Activated naive CD4-positive, alpha-beta T cell treated with anti-CD3 and anti-CD28 coated beads, Interleukin-2, amount 10 ng/mL, durations not matched to agents 7 days and 5 days (primary cell): ENCODE measurements around the gene SIPA1L3.
"Not testable (repeated sequence)": the region's sequence is repeated elsewhere in the genome, so short reads cannot be mapped to it uniquely, and the experiment has no call there.

Experiments
- CTCF ChIA-PET: fragments of 350-600 bp; sonication (Branson Sonifier 250); formaldehyde crosslinking; loops from one replicate; lab custom pipeline; 2021; ENCODE audit warnings: antibody characterized with exemption; lab: Charles Lee
- DNase-seq: peaks from one replicate; pipeline ENCODE4 v3.0.0-alpha.2; 2020
- H3K27ac Mint-ChIP-seq: one replicate; pipeline ENCODE4 v1.8.0; 2021; ENCODE audit warnings: mild to moderate bottlenecking, moderate library complexity, mixed read lengths
- H3K27me3 Mint-ChIP-seq: one replicate; pipeline ENCODE4 v1.8.0; 2021; ENCODE audit warnings: mild to moderate bottlenecking, mixed read lengths
- H3K36me3 Mint-ChIP-seq: one replicate; pipeline ENCODE4 v1.8.0; 2021; ENCODE audit warnings: mixed read lengths
- H3K4me1 Mint-ChIP-seq: one replicate; pipeline ENCODE4 v1.8.0; 2021; ENCODE audit warnings: mixed read lengths
- H3K4me3 Mint-ChIP-seq: one replicate; pipeline ENCODE4 v1.8.0; 2021; ENCODE audit warnings: mild to moderate bottlenecking, moderate library complexity, mixed read lengths
- H3K9me3 Mint-ChIP-seq: one replicate; pipeline ENCODE4 v1.8.0; 2021; ENCODE audit warnings: mixed read lengths

The SIPA1L3 gene

DNA sequence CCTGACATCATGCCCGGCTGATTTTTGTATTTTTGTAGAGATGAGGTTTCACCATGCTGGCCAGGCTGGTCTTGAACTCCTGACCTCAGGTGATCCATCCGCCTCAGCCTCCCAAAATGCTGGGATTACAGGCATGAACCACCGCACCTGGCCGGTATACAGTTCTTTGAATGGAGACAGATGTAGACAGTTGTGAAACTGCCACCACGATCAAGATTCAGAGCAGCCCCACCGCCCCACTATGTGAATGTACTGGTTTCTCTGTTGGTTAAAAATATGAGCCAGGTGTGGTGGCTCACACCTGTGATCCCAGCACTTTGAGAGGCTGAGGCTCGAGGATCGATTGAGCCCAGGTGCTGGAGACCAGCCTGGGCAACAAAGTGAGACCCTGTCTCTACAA lies 123.0 kb downstream of the SIPA1L3 start:
- DNase-seq, H3K27ac Mint-ChIP-seq, H3K4me3 Mint-ChIP-seq, H3K9me3 Mint-ChIP-seq, H3K27me3 Mint-ChIP-seq, H3K4me1 Mint-ChIP-seq, CTCF ChIA-PET: not testable (repeated sequence)
- H3K36me3 Mint-ChIP-seq = peaks cover 12% of the 10 kb centered on the region

DNA sequence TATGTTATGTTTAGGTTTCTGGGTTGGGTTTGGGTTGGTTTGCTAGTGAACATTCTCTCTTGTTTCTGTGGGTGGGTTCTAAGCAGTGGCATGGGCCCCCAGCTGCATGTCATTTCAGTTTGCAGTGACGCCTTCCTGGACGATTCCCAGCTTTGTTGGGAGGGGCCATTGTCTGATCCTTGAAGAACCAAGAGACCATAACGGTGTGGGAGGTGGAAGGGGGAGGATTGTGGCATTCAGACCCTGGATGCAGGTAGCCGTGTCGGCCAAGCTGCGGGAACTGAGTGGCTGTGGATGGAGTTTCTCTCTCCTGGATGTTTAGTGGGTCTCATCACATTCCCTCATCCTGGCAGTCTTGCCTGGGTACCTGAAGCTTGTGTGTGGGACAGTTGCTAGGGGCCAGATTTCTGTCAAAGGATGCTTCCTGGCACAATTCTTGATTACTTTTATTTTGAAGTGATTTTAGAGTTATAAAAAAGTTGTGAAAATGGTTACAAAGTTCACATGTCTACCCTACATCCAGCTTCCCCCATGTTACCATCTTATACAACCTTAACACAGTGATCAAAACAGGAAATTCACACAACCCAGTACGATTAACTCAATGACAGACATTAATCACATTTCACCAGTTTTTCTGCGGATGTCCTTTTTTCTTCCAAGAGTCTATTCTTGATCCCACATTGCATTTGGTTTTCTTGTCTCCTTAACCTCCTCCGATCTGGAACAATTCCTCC lies 123.8 kb downstream of the SIPA1L3 start:
- Mint-ChIP-seq H3K36me3 (peaks cover 12% of the 10 kb centered on the region), H3K9me3 (peaks cover 1% of the 10 kb centered on the region), H3K4me3 (no peak overlapping the region), H3K27me3 (no peaks in the 10 kb centered on the region), H3K27ac (no peak overlapping the region), H3K4me1 (no peaks in the 10 kb centered on the region)
- CTCF ChIA-PET = no interaction called here
- DNase-seq = no peak

DNA sequence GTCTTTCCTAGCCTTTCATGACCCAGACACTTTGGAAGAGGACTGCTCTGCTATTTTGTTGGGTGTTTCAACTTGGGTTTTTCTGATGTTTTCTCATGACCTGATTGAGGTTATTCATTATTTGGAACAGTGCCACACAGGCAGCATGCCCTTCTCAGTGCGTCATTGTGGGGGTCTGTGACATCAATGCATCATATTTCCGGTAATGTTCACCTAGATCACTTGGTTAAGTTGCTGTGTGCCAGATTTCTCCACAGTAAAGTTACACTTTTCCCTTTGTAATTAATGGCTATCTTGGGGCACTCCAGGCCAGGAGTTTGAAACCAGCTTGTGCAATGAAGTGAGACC lies 124.4 kb downstream of the SIPA1L3 start:
- DNase-seq = no peak
- Mint-ChIP-seq H3K36me3 (peaks cover 12% of the 10 kb centered on the region), H3K9me3 (peaks cover 1% of the 10 kb centered on the region), H3K4me3 (no peak overlapping the region), H3K4me1 (no peaks in the 10 kb centered on the region), H3K27ac (no peak overlapping the region), H3K27me3 (no peaks in the 10 kb centered on the region)
- CTCF ChIA-PET = no interaction called here

DNA sequence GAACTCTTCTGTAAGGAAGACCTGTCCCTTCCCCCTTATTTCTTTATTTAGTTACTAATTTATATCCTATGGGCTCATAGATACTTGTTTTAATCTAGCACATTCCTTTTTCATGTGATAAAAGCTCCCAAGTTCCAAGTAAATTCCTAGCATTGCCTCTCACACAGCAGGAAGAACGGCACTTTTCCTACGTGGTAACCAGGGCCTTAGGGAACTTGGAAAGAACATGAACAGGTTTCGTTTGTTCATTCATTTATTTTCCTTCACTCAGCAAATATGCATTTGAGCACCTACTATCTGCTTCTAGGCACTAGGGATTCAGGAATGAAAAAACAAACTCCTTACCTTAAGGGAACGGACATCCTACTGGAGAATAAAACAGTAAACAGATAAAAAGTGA lies 125.1 kb downstream of the SIPA1L3 start:
- CTCF ChIA-PET = no interaction called here
- DNase-seq = no peak
- H3K4me3 Mint-ChIP-seq = no peak overlapping the region
- H3K9me3 Mint-ChIP-seq = peaks cover 1% of the 10 kb centered on the region
- H3K36me3 Mint-ChIP-seq = peaks cover 12% of the 10 kb centered on the region
- H3K27me3 Mint-ChIP-seq = no peaks in the 10 kb centered on the region
- no peaks in the 10 kb centered on the region for H3K4me1 Mint-ChIP-seq
- no peak overlapping the region for H3K27ac Mint-ChIP-seq

DNA sequence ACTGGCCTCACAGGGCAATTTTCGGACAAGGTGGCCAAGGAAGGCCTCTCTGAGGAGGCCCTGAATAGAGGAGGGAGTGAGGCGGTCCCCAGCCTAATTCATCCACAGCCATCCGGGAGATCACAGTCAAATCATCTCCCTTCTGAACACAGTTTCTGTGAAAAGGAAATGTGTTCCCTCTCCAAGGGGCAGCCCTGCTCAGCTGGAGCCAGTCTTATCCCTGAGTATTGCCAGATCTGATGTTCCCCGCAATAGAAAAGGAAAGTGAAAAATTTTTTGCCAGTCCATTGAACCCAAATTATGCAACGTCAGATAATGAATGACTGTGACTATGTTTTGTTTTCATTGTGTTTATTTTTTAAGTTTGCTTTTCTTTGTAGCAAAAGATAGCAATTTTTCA lies 125.9 kb downstream of the SIPA1L3 start:
- Mint-ChIP-seq H3K36me3 (peaks cover 12% of the 10 kb centered on the region), H3K27ac (no peak overlapping the region), H3K27me3 (no peaks in the 10 kb centered on the region), H3K9me3 (peaks cover 1% of the 10 kb centered on the region), H3K4me1 (no peaks in the 10 kb centered on the region), H3K4me3 (no peak overlapping the region)
- no peak for DNase-seq
- CTCF ChIA-PET = interaction anchor here (0.9 kb wide), 1 partner anchor 27 kb away, joined by 3 read pairs; no protein-coding TSS in a partner anchor

DNA sequence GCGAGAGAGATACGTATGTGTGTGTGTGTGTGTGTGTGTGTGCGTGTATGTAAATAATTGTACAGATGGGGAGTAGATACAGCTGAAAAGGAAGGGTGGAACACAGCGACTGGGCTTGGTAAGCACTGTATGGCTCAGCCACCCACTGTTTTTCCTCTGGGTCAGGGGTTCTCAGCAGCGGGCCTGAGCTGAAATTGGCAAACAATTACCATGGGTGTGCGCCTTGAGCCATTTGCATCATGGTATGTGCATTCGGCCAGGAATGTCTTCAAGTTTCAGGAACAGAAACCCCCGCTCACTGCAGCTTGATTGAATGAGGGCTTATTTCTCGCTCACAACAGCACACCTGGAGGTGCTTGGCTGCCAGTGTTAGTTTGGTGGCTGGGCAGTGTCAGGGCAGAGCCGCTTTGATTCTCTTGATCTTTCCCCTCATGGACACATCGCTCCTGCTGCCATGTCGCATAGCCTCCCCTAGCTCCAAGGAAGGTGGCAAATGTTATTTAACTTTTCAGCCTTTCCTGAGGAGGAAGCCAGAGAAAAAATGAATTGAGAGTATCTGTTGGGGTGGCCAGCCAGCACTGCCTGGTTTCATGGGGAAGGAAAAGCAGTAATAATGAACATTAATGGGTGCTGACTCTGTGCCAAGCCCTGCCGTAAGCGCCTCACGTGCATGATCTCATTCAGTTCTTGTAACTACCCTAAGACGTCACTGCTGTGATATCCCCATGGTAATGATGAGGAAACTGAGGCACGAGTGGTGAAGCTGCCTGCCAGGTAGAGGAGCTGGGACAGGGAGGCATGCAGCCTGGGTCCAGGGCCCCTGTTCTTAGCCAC lies 126.9 kb downstream of the SIPA1L3 start:
- Mint-ChIP-seq H3K4me1 (no peaks in the 10 kb centered on the region), H3K27ac (no peak overlapping the region), H3K9me3 (peaks cover 1% of the 10 kb centered on the region), H3K27me3 (no peaks in the 10 kb centered on the region), H3K36me3 (peaks cover 12% of the 10 kb centered on the region), H3K4me3 (no peak overlapping the region)
- CTCF ChIA-PET = no interaction called here
- DNase-seq = no peak

DNA sequence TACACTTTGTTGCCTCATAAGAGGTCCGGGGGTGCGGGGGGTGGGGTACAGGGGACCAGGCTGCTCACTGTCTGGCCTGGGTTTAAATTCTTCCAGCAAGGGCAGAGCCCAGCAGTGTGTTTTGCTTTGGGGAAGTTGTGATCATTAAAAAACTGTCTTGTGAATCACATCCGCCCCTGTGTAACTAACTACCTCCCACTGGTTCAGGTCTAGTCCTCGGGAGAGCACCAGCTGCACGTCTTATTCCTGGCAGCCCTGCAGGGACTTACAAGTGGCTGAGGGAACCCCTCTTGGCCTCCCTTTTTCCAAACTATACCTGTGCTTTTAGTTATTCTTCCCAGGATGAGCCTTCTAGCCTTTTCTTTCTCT lies 127.5 kb downstream of the SIPA1L3 start:
- Mint-ChIP-seq H3K27ac (no peak overlapping the region), H3K4me1 (no peaks in the 10 kb centered on the region), H3K27me3 (no peaks in the 10 kb centered on the region), H3K36me3 (peaks cover 12% of the 10 kb centered on the region), H3K9me3 (peaks cover 1% of the 10 kb centered on the region), H3K4me3 (no peak overlapping the region)
- CTCF ChIA-PET = no interaction called here
- no peak for DNase-seq

DNA sequence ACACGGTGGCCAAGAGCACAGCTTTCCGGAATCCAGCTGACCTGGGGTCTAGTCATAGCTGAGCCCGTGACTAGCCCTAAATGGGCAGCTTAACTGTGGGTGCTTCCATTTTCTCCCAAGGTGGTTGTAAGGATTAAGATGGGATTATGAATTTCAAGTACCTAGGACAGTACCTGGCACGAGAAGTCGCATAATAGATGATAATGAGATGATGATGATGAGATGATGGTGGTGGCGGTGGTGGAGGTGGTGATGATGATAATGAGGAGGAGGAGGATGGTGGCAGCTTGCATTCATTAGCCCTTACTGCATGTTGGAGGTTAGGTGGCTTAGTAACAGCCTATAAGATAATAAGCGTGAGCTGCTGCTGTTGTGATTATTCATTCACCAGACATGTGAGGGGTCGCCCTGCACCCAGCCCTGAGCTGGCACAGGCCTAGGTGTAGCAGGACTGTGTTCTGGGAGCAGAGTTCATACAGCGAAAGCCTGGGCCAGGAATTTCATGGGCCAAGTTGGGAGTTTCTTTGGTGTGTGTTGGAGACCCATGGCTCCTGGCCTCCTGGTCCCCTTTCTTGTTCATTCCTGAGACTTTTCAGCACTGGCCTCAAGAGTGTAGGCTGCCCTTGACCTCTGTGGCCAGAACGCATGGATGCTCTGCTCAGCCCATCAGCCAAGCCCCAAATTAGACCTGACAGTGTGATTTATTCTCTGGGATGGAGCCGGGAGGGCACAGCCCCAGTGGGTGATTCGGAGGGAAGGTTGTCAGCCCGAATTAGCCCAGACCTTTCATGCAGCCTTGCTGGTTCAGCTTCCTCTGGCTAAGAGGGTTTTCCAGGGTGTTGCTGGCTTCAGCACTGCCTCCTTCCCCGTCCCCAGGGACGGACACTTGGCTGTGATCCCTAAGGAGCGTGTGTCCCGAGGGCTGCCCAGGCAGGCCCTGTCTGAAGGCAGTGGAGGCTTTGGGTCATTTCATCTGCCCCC lies 128.8 kb downstream of the SIPA1L3 start:
- CTCF ChIA-PET = no interaction called here
- Mint-ChIP-seq H3K27me3 (no peaks in the 10 kb centered on the region), H3K27ac (no peak overlapping the region), H3K9me3 (peaks cover 1% of the 10 kb centered on the region), H3K36me3 (peaks cover 7% of the 10 kb centered on the region), H3K4me1 (no peaks in the 10 kb centered on the region), H3K4me3 (no peak overlapping the region)
- DNase-seq = no peak

DNA sequence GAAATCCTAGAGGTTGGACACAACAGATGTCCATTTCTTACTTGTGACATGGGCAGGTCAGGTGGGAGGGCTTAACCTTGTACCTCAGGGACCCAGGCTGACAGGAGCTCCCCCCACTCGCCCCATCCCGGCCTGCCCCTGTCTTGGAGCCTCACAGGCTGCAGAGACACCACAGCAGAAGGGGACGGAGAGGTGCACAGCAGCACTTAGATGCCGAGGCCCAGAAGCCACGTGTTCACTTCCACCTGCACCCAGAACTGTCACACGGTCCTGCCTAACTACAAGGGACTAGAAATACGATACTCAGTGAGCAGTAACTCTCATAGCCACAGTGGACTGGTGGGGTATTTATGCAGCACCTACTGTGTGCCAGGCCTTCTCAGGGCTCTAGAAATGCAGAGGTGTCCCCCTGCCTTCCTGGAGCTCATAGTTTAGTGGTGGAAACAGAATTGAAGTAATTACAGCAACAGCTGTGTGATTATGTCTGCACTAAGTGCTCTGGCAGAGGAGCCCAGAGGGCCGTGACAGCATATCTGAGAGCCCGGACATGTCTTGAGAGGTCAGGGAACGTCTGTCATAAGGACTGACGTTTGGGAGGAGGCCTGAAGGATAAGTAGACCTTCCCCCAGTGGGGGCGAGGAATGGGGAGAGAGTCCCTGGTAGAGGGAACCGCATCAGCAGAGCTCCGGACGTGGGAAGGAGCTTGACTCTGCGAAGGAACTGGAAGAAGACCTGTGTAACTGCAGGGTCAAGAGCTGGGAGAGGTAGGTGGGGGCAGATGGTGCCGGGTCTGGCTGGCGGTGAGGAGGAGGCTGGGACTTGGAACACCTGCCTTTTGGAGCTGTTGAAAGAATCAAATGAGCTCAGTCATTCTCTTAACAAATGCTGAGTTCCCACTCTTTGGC lies 130.0 kb downstream of the SIPA1L3 start:
- Mint-ChIP-seq H3K27me3 (no peaks in the 10 kb centered on the region), H3K4me1 (no peaks in the 10 kb centered on the region), H3K36me3 (no peaks in the 10 kb centered on the region), H3K4me3 (no peak overlapping the region), H3K27ac (no peak overlapping the region), H3K9me3 (no peaks in the 10 kb centered on the region)
- no peak for DNase-seq
- CTCF ChIA-PET = no interaction called here

DNA sequence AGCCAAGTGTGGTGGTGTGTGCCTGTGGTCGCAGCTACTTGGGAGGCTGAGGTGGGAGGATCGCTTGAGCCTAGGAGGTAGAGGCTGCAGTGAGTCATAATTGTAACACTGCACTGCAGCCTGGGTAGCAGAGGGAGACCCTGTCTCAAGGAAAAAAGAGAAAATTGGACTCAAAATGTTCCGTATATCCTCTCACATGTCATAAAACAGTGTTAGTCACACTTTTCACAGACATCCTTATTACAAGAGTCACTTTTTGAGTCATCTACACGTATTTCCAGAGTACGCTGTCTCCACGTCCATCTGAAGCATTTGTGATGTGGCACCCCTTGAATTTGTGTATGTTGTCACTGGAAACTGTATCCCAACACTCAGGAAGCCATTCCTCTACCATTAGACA lies 133.0 kb downstream of the SIPA1L3 start:
- CTCF ChIA-PET = no interaction called here
- no peak overlapping the region for H3K27ac Mint-ChIP-seq
- no peaks in the 10 kb centered on the region for H3K27me3 Mint-ChIP-seq
- no peaks in the 10 kb centered on the region for H3K9me3 Mint-ChIP-seq
- no peak for DNase-seq
- H3K4me3 Mint-ChIP-seq = no peak overlapping the region
- no peaks in the 10 kb centered on the region for H3K36me3 Mint-ChIP-seq
- H3K4me1 Mint-ChIP-seq = no peaks in the 10 kb centered on the region

DNA sequence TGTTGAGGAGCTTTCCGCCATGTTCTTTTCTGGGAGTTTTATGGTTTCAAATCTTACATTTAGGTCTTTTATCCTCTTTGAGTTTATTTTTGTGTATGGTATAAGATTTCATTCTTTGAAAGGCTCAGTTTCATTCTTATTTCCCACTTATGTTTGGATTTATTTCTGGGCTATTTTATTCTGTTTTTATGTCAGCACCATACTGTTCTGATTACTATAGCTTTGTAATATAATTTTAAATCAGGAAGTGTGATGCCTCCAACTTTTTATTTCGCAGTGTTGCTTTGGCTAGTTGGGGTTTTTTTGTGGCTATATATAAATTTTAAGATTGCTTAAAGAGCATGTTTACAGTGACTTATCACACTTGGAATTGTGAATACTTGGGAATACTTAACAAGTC lies 135.1 kb downstream of the SIPA1L3 start:
- H3K4me1 Mint-ChIP-seq = peaks cover 19% of the 10 kb centered on the region
- no peaks in the 10 kb centered on the region for H3K9me3 Mint-ChIP-seq
- CTCF ChIA-PET = no interaction called here
- no peak overlapping the region for H3K27ac Mint-ChIP-seq
- H3K36me3 Mint-ChIP-seq = peaks cover 1% of the 10 kb centered on the region
- no peak overlapping the region for H3K4me3 Mint-ChIP-seq
- H3K27me3 Mint-ChIP-seq = no peaks in the 10 kb centered on the region
- DNase-seq = no peak

DNA sequence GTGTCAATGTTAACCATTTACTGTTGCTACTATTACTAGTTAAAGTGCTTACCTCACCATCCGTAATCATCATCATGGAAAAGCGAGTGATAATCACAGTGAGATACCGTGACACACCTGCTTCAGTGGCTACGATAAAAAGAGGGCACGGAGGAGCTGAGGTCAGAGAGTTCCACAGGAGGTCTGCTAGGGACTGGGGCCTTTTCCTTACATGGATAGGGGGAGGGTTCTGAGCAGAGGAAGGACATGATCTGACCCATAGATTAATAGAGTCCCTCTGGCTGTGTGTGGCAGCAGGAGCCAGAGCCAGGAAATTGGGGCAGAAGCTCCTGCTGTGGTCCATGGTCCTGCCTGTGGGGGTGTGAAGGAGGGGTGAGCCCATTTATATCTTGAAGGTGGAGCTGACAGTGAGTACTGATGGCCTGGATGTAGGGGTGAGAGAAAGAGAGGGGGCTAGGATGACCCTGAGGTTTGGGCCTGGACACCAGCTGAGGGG lies 136.7 kb downstream of the SIPA1L3 start:
- CTCF ChIA-PET = no interaction called here
- H3K9me3 Mint-ChIP-seq = no peaks in the 10 kb centered on the region
- H3K4me3 Mint-ChIP-seq = no peak overlapping the region
- peaks cover 4% of the 10 kb centered on the region for H3K36me3 Mint-ChIP-seq
- peak overlapping the region; percentile 26 for H3K27ac Mint-ChIP-seq
- peaks cover 35% of the 10 kb centered on the region for H3K4me1 Mint-ChIP-seq
- no peaks in the 10 kb centered on the region for H3K27me3 Mint-ChIP-seq
- DNase-seq = no peak

DNA sequence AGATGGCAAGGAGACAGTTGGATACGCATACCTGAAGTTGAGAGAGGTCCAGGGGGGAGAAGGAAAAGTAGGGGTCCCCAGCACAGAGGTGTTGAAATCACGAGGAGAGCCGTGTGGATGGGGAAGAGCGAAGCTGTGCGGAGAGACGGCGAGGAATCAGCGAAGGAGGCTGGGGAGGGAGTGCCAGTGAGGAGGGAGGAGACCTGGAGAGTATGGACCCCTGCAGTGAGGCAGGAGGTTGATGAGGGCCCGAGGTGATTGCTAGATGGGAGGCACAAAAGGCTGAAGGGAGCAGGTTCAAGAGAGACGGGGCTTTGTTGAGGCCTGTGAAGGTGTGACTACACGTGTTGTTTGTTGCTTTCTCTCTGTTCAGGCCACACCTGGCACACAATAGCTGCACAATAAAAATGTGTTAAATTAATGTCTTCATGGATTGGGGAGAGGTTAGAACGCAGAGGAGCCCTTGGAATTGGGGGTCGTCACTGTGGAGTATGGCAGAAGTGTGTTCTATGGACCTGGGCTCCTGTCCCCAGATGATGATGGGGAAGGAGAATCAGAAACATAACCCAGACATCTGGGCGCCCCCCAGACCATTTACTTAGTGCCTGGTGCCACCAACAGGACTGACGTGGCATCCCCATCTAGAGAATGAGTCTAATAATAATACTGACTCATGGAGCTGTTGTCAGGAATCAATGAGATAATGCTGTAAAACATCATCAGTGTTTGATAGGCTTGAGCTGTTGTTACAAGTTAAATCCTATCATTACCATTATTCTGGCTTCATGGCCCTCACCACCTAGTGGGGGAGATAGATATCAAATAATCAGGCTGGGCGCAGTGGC lies 137.5 kb downstream of the SIPA1L3 start:
- no peak for DNase-seq
- no peaks in the 10 kb centered on the region for H3K27me3 Mint-ChIP-seq
- H3K4me3 Mint-ChIP-seq = no peak overlapping the region
- peaks cover 43% of the 10 kb centered on the region for H3K4me1 Mint-ChIP-seq
- no peaks in the 10 kb centered on the region for H3K9me3 Mint-ChIP-seq
- H3K27ac Mint-ChIP-seq = no peak overlapping the region
- H3K36me3 Mint-ChIP-seq = peaks cover 4% of the 10 kb centered on the region
- CTCF ChIA-PET = no interaction called here
